ENCODE data around the gene KIF3C. TPM values are rescaled to one million over a fixed set of nuclear protein-coding genes. Genes with fewer than 3 reads are reported as not detected.
"Not testable (repeated sequence)": the region's sequence is repeated elsewhere in the genome, so short reads cannot be mapped to it uniquely, and the experiment has no call there.

KIF3C gene
- total and polyA plus RNA-seq, 2 experiments from 2014 or later, result 7.0 to 7.2 TPM

GRCh38 chr2:25917832-25918231 lies 64.5 kb downstream of the KIF3C start:
- DNase-seq, result no peak
- Histone ChIP-seq H3K27me3 (replicated peaks; ENCODE audit: insufficient read depth) (no peaks in the 10 kb centered on the region), H3K36me3 (ENCODE audit: low read depth) (no peaks in the 10 kb centered on the region), H3K9me2 (ENCODE audit: insufficient read depth) (no peaks in the 10 kb centered on the region), H3K4me1 (ENCODE audit: insufficient read depth) (peaks cover 7% of the 10 kb centered on the region; the same call in 1 of the 2 replicates), H4K20me1 (ENCODE audit: insufficient read depth) (no peaks in the 10 kb centered on the region), H3K27ac (no peak overlapping the region), H3K4me2 (ENCODE audit: unreplicated experiment) (no peak overlapping the region), H3K9ac (no peak overlapping the region), H3F3A (ENCODE audit: insufficient read depth) (no peaks in the 10 kb centered on the region), H3K79me2 (ENCODE audit: insufficient read depth) (no peaks in the 10 kb centered on the region), H3K9me3 (ENCODE audit: low read depth) (no peaks in the 10 kb centered on the region), H2AFZ (no peak overlapping the region), H3K4me3 (no peak overlapping the region)
- in situ Hi-C loops (cut with MboI), result no loop called here
- 52 to 59% methylated on average over 3 of the region's 3 CpGs for WGBS, 2 experiments (ENCODE audit: low coverage in 1 of 2, low lambda C conversion rate in 2 of 2, missing lambda C conversion rate in 2 of 2)
- TF ChIP-seq EZH2phosphoT487 (IDR thresholded peaks at IDR 0.05; ENCODE audit: insufficient read depth, low read depth) (no peak), EZH2 (IDR thresholded peaks at IDR 0.05; ENCODE audit: insufficient read depth, poor library complexity, severe bottlenecking) (no peak)

- H3K9ac ChIP-seq; H3K27me3 ChIP-seq (replicated peaks; ENCODE audit: insufficient read depth); H2AFZ ChIP-seq; H3K9me3 ChIP-seq (ENCODE audit: low read depth); H3F3A ChIP-seq (ENCODE audit: insufficient read depth); H3K4me3 ChIP-seq; H3K27ac ChIP-seq; in situ Hi-C loops (cut with MboI); H3K36me3 ChIP-seq (ENCODE audit: low read depth); H3K9me2 ChIP-seq (ENCODE audit: insufficient read depth); H4K20me1 ChIP-seq (ENCODE audit: insufficient read depth); H3K79me2 ChIP-seq (ENCODE audit: insufficient read depth); H3K4me2 ChIP-seq (ENCODE audit: unreplicated experiment): not testable (repeated sequence)
- peak; percentile 28 for DNase-seq
- 66 to 75% methylated on average over 7 of the region's 7 CpGs for WGBS, 2 experiments (ENCODE audit: low coverage in 1 of 2, low lambda C conversion rate in 2 of 2, missing lambda C conversion rate in 2 of 2)
- peaks cover 10% of the 10 kb centered on the region; the same call in 1 of the 2 replicates for H3K4me1 ChIP-seq (ENCODE audit: insufficient read depth)
Observed at GRCh38 chr2:25917411-25917810, 64.9 kb downstream of the KIF3C start.

GRCh38 chr2:25915944-25916772 lies 66.1 kb downstream of the KIF3C start:
- H3K4me1 ChIP-seq (ENCODE audit: insufficient read depth), result peaks cover 10% of the 10 kb centered on the region; the same call in 1 of the 2 replicates
- DNase-seq; H3K79me2 ChIP-seq (ENCODE audit: insufficient read depth); H3K9me3 ChIP-seq (ENCODE audit: low read depth); H3K4me2 ChIP-seq (ENCODE audit: unreplicated experiment); in situ Hi-C loops (cut with MboI); H3K36me3 ChIP-seq (ENCODE audit: low read depth); H4K20me1 ChIP-seq (ENCODE audit: insufficient read depth); H3K27ac ChIP-seq; H3K9ac ChIP-seq; H3F3A ChIP-seq (ENCODE audit: insufficient read depth); H3K27me3 ChIP-seq (replicated peaks; ENCODE audit: insufficient read depth); H2AFZ ChIP-seq; H3K9me2 ChIP-seq (ENCODE audit: insufficient read depth); H3K4me3 ChIP-seq: not testable (repeated sequence)
- 76 to 77% methylated on average over 16 of the region's 16 CpGs for WGBS, 2 experiments (ENCODE audit: low coverage in 1 of 2, low lambda C conversion rate in 2 of 2, missing lambda C conversion rate in 2 of 2)

GRCh38 chr2:25915411-25915810 lies 66.9 kb downstream of the KIF3C start:
- H3K9me3 ChIP-seq (ENCODE audit: low read depth); H3F3A ChIP-seq (ENCODE audit: insufficient read depth); H3K27ac ChIP-seq; H3K79me2 ChIP-seq (ENCODE audit: insufficient read depth); H3K9me2 ChIP-seq (ENCODE audit: insufficient read depth); H3K27me3 ChIP-seq (replicated peaks; ENCODE audit: insufficient read depth); DNase-seq; H3K4me2 ChIP-seq (ENCODE audit: unreplicated experiment); H4K20me1 ChIP-seq (ENCODE audit: insufficient read depth); H3K9ac ChIP-seq; H3K36me3 ChIP-seq (ENCODE audit: low read depth); H3K4me3 ChIP-seq; H2AFZ ChIP-seq; in situ Hi-C loops (cut with MboI): not testable (repeated sequence)
- 91 to 95% methylated on average over 7 to 33 of the region's 33 CpGs for WGBS, 2 experiments (ENCODE audit: low coverage in 1 of 2, low lambda C conversion rate in 2 of 2, missing lambda C conversion rate in 2 of 2)
- H3K4me1 ChIP-seq (ENCODE audit: insufficient read depth), result peaks cover 10% of the 10 kb centered on the region; the same call in 1 of the 2 replicates

GRCh38 chr2:25913696-25913973 lies 68.7 kb downstream of the KIF3C start:
- peak overlapping the region; percentile 39; the same call in 1 of the 2 replicates for H2AFZ ChIP-seq
- H3K27ac ChIP-seq, result not testable (repeated sequence)

More at GRCh38 chr2:25913696-25913973, 68.7 kb downstream of the KIF3C start:
- H4K20me1 ChIP-seq (ENCODE audit: insufficient read depth); H3K79me2 ChIP-seq (ENCODE audit: insufficient read depth); H3K9me2 ChIP-seq (ENCODE audit: insufficient read depth); H3K27me3 ChIP-seq (replicated peaks; ENCODE audit: insufficient read depth); in situ Hi-C loops (cut with MboI); H3K4me3 ChIP-seq; H3K9me3 ChIP-seq (ENCODE audit: low read depth); H3F3A ChIP-seq (ENCODE audit: insufficient read depth); DNase-seq; H3K36me3 ChIP-seq (ENCODE audit: low read depth); H3K9ac ChIP-seq: not testable (repeated sequence)
- Histone ChIP-seq H3K4me2 (ENCODE audit: unreplicated experiment) (peak overlapping the region; percentile 28), H3K4me1 (ENCODE audit: insufficient read depth) (peaks cover 10% of the 10 kb centered on the region; the same call in 1 of the 2 replicates)
- WGBS, 2 experiments (ENCODE audit: low coverage in 1 of 2, low lambda C conversion rate in 2 of 2, missing lambda C conversion rate in 2 of 2), result 81 to 83% methylated on average over 9 of the region's 9 CpGs

All from GM23248 (cell line).